ENCODE data around the gene VDAC1. TPM values are rescaled to one million over a fixed set of nuclear protein-coding genes. Genes with fewer than 3 reads are reported as not detected.

The VDAC1 gene
- total RNA-seq, 3 donors from 2014 or later = 153 to 283 (median 246) TPM

- H3K4me1 ChIP-seq (ENCODE audit: low read depth) = peaks cover 7% of the 10 kb centered on the region
- no peak for TF ChIP-seq CTCF (IDR thresholded peaks at IDR 0.05)
- H3K9me3 ChIP-seq = no peaks in the 10 kb centered on the region
- no peak overlapping the region for H3K4me3 ChIP-seq
- ATAC-seq (no peak), DNase-seq (no peak)
- intact Hi-C loops (cut with DNase I, micrococcal nuclease) = no loop called here
- no peaks in the 10 kb centered on the region for H3K36me3 ChIP-seq (ENCODE audit: low read depth)
Measured at GRCh38 chr5:134027288-134027615, 22.5 kb upstream of the VDAC1 start.

- H3K36me3 ChIP-seq (ENCODE audit: low read depth) = no peaks in the 10 kb centered on the region
- H3K4me3 ChIP-seq = no peak overlapping the region
- peak; percentile 38 for TF ChIP-seq CTCF (IDR thresholded peaks at IDR 0.05)
- no peaks in the 10 kb centered on the region for H3K9me3 ChIP-seq
- peak; percentile 95 for ATAC-seq
- intact Hi-C loops (cut with DNase I, micrococcal nuclease) = no loop called here
- peak; percentile 61 to 77 (median 63) for DNase-seq
- H3K4me1 ChIP-seq (ENCODE audit: low read depth) = peaks cover 7% of the 10 kb centered on the region
Measured at GRCh38 chr5:134026521-134027287, 21.9 kb upstream of the VDAC1 start.

- Histone ChIP-seq H3K4me3 (no peak overlapping the region), H3K9me3 (no peaks in the 10 kb centered on the region), H3K36me3 (ENCODE audit: low read depth) (no peaks in the 10 kb centered on the region), H3K4me1 (ENCODE audit: low read depth) (peaks cover 11% of the 10 kb centered on the region)
- no peak for TF ChIP-seq CTCF (IDR thresholded peaks at IDR 0.05)
- DNase-seq = peak in 1 of 3 donors; percentile 32
- intact Hi-C loops (cut with DNase I, micrococcal nuclease) = no loop called here
- no peak for ATAC-seq
Measured at GRCh38 chr5:134025786-134026185, 21.0 kb upstream of the VDAC1 start.

GRCh38 chr5:134024811-134025210, 20.0 kb upstream of the VDAC1 start:
- TF ChIP-seq CTCF (IDR thresholded peaks at IDR 0.05) = no peak
- Histone ChIP-seq H3K36me3 (ENCODE audit: low read depth) (no peaks in the 10 kb centered on the region), H3K9me3 (no peaks in the 10 kb centered on the region), H3K4me3 (no peak overlapping the region), H3K4me1 (ENCODE audit: low read depth) (peaks cover 12% of the 10 kb centered on the region)
- intact Hi-C loops (cut with DNase I, micrococcal nuclease) = no loop called here
- DNase-seq (peak in 1 of 3 donors; percentile 34), ATAC-seq (no peak)

- H3K9me3 ChIP-seq = no peaks in the 10 kb centered on the region
- H3K4me3 ChIP-seq = no peak overlapping the region
- no peaks in the 10 kb centered on the region for H3K36me3 ChIP-seq (ENCODE audit: low read depth)
- ATAC-seq = no peak
- intact Hi-C loops (cut with DNase I, micrococcal nuclease) = no loop called here
- no peak for DNase-seq
- TF ChIP-seq CTCF (IDR thresholded peaks at IDR 0.05) = no peak
- H3K4me1 ChIP-seq (ENCODE audit: low read depth) = peaks cover 32% of the 10 kb centered on the region
Measured at GRCh38 chr5:134022333-134022732, 17.6 kb upstream of the VDAC1 start.
